ENCODE results near the gene TBC1D3I.

DNA sequence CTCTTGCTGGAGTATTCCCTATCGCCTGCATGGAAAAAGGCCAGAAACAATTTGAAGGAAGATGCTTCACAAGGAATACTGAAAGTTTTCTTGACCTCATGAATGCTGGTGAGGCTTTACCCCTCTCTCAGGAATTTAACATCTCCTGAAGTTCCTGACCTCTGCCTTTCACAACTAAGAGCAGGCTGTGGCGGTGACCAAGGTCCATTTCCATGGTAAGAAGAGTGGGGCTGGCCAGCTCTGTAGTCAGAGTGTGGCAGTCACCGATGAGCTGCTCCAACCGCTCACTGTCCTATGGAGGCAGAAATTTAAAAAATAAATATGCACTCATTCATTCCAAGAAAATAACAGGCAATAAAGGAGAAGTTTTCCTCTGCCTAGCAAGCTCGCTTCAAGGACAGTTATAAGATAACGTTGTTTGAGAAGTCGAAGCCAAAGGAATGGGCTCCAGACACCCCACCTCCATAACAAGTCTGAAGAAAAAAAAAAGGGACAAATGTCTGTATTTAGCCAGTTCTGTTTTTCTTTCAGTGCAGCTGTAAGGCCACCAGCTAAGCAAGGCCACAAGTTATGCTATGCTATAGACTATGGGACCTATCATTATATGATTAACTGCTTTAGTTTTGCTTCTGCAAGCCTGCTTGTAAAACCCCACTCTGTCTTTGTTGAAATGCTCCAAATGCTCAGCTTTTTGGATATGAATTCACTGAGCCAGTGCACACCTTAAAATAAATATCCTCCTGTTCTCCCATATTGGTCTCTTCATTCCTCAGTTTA lies 59.5 kb downstream of the TBC1D3I start:
- TF ChIP-seq EZH2 (IDR thresholded peaks at IDR 0.05; ENCODE audit: insufficient read depth, poor library complexity, severe bottlenecking) (no peak), EZH2phosphoT487 (IDR thresholded peaks at IDR 0.05; ENCODE audit: insufficient read depth, low read depth) (no peak)

All from GM23248 (cell line).